ENCODE measurements around the gene C1orf226.
"Not testable (repeated sequence)": the region's sequence is repeated elsewhere in the genome, so short reads cannot be mapped to it uniquely, and the experiment has no call there.

The C1orf226 gene, protein sequence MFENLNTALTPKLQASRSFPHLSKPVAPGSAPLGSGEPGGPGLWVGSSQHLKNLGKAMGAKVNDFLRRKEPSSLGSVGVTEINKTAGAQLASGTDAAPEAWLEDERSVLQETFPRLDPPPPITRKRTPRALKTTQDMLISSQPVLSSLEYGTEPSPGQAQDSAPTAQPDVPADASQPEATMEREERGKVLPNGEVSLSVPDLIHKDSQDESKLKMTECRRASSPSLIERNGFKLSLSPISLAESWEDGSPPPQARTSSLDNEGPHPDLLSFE
- 0 to 0.12 (median 0) reads per million in 4 donors for total RNA-seq

DNA sequence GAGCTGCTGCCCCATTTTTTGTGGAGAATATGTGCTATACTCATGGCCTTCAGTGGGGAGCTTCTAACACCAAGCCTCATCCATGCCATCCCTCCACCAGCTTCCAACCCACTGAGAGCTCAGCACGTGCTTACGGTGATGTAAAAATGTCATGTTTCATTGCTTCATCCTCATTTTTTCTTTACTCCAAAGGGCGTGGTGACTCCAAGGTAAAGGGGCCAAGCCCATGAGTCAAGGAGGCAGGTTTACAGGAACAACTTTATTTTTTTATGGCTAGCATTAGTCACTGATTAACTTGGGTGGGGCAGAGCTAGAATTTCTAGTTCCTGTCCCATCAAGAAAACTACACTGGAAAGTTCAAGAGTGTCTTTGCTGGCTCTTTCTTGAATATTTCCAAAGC, at the start of gene C1orf226:
C1orf226 (plus strand) TSS at position 346 of the 400 bp plus-strand sequence. CDS start 174 bp downstream, outside the sequence.
- no peak for DNase-seq

DNA sequence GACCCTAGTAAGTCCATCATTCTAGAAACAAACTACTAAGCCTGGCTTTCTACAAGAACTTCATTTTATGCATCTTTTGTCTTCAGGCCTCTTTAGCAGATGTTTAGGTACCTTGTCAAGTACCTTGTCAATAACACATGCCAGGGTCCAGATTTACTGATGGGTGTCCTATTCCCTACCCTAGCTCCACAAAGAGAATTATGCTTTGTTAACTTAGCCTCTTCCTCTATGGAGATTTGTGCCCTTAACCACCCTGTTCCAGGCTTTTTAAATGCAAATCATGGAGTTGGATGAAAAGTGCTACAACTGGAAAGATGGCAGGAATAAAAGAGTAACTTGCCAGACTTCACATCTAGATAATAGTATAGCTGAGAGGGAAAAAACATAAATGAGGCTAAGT, 47.5 kb upstream of the C1orf226 start:
- no peak for DNase-seq

DNA sequence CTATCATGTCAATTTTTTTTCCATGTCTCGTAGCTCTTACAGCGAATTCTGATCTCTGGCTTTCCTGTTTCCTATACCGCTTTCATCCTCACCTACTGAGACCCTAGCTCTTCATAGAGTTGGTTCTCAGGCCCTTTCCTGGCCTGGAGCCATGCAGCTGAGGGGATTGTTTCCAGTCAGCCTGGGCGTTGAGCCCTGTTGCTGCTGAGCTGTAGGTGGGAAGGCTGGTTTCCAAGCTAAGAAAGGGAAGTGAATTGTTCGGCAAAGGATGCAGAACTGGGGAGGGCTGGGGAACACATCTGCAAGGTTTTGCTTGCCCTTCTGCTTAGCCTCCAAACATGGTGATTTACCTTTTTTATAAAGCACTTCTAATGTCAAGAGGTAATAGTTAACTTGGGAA, 46.4 kb upstream of the C1orf226 start:
- no peak for DNase-seq

DNA sequence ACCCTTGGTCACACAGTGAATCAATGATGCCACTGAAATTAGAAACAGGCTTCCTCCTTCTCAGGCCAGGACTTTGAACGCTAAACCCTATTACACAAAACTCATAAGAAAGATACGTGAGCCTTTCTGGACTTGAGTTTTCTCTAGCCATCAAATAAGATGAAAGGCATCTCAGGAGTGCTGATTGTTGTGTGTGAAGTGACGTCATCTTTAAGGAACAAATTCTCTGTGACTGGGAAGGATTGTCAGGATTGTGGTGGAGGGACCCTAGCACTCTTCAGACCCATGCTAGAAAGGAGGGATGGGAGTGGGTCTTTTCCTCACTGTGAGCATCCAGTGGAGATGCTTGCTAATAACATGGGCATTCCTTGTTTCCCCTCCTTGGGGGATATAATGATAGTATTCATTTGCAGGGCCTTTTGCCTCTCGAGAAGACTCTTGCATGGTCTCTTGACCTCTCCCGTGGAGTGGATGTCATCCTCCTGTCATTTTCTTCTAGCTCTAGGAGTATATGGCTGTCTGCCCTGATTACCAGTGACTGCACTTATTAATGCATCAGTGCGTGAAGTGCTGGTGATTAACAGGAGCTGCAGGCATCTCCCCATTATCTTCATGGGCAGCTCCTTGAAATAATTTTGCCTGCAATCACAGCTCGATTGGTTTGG, 44.8 kb upstream of the C1orf226 start:
- no peak for DNase-seq

GRCh38 chr1:162342452-162342983, 39.0 kb upstream of the C1orf226 start:
- DNase-seq, result no peak

GRCh38 chr1:162343470-162343869, 38.1 kb upstream of the C1orf226 start:
- no peak for DNase-seq

GRCh38 chr1:162347281-162347680, 34.2 kb upstream of the C1orf226 start:
- DNase-seq, result no peak

DNA sequence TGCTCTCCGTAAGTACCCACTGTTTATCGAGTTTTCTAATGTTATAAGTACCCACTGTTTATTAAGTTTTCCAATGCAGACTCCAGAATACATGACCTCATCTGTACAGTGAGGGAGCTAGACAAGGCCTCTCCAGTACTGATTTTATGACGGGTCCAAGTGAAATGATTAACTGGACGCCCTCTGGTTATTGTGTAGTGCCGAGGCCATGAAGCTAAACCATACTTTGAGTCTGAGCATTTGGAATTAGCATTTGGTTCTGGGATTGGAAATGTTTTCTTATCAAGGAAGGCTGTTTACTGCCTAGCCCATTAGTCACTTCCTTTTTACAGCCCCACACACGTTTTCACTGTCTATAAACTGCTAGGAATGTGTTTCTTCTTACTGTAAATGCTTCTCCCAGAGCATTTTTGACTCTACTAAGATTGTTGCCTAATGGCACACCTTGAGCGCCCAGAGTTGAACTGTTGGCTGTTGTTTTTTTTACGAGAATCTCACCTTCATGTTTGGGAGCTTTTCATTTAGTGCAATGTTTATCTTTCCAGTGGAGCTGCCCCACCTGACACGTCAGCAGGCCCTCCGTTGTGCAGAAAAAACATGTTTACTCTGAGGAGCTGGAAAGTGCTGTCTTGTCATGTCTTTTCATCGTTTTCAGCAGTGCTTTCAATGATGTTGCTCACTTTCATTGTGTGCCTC, 31.7 kb upstream of the C1orf226 start:
- no peak for DNase-seq

DNA sequence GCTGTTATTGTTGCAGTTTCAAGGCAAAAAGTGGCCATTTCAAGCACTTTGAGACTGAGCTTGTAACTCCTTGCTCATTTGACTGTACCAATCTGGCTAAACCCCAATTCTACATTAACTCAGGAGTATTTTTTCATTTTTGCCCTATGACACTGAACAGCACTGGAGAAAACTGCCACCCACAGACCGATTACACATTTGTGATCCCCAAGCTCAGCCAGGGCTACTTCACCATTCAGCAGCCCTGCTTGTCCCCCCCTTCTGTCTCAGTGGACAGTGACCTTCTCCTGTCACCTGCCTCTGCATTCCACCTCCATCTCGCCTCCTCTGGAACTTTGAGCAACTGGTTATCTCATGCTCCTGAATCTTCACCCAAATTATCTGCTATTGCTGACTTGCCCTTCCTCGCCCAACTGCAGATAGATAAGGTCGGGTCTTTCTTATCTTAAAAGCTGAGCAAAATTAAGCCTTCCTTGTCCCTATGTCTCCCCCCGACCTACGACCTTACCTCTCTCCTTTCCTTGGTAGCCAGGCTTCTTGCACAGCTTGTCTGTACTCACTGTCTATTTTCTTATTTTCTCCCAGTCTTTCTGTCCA, 30.2 kb upstream of the C1orf226 start:
- DNase-seq, result no peak

- DNase-seq, result not testable (repeated sequence)
These were observed 29.7 kb upstream of the C1orf226 start for GRCh38 chr1:162351874-162352273.

DNA sequence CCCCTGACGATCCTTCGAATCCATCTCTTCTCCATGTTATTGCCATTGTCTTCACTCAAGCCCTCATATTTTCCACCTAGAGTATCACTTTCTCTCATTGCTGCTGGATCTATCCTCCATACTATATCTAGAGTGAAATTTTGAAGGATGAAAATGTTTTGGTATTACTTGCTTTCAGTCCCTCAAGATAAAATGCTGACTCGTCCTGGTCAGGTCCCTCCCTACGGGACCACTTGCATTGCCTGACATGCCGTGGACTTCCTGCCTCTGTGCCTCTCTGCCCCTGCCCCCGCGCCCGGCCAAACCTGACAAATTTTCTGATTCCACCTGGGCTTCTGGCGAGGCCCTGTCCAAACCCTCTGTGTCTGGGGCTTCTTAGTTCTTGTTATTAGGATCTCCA, 28.4 kb upstream of the C1orf226 start:
- no peak for DNase-seq

GRCh38 chr1:162353702-162354101, 27.8 kb upstream of the C1orf226 start:
- no peak for DNase-seq

DNA sequence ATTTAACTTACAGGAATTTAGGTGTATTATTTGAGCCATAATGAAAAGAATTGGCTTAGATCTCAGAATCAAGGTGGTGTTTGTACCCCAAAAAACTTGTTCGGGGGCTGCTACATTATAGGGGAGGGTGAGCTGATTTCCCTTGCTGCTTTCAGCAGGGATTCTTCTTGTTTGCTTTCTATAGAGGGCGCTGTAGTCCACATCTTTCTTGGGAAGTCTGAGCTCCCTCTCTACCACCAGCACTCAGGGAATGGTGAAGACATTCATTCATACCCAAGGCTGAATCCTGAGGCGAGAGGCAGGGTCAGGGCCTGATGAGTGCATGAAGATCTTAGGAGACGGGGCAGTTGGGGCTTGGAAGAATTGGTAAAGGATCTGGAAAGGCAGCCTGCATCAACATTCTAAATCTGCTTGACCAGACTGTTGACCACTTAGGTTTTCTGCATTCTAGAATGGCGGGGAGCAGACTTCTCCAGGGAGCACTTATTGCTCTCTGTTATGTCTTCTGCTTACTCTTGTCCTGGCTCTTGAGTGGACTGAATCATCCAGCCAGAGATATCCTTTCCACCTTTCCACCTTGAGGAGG, 23.8 kb upstream of the C1orf226 start:
- DNase-seq, result no peak

- no peak for DNase-seq
These were observed 22.6 kb upstream of the C1orf226 start for GRCh38 chr1:162358928-162359327.

GRCh38 chr1:162359523-162360236, 21.8 kb upstream of the C1orf226 start:
- DNase-seq, result no peak

- no peak for DNase-seq
These were observed 21.2 kb upstream of the C1orf226 start for GRCh38 chr1:162360237-162360873.

- DNase-seq, result no peak
These were observed 20.7 kb upstream of the C1orf226 start for GRCh38 chr1:162360874-162361260.

DNA sequence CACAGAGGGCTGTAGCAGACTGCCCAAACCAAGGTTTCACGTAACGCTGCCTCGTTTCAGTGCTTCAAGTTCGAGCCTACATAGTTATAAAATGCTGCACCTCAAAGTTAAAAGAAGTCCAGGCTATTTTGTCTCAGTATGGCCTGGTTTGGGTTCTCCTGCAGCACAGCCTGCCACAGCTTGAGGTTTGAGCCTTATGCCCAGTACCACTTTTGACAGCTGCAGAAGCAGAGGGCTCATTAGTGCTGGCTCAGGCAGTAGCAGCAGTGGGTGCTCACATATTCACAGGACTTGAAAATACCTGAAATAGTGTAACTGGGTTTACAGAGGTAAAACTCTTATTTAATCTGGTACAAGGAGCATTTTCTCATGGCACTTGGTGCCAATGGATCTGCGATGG, 20.2 kb upstream of the C1orf226 start:
- no peak for DNase-seq

DNA sequence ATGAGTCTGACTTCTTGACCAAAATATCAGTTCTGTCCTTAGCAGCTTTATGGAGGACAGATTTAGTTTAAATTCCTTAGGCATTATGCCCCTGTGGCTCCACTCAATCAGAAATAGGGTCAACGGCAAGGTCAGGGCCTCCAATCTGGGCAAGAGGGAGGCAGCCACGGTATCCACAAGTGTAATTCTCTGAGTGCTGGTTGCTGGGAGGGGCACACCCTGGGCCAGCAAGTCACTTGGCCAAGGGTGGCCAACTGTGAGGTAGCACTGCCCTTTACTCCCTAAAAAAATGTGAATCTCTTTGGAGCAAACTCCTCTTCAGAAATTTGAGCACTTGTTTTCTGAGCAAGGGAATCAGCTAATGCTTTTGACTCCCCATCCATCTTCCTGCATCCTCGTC, 17.7 kb upstream of the C1orf226 start:
- DNase-seq, result no peak

DNA sequence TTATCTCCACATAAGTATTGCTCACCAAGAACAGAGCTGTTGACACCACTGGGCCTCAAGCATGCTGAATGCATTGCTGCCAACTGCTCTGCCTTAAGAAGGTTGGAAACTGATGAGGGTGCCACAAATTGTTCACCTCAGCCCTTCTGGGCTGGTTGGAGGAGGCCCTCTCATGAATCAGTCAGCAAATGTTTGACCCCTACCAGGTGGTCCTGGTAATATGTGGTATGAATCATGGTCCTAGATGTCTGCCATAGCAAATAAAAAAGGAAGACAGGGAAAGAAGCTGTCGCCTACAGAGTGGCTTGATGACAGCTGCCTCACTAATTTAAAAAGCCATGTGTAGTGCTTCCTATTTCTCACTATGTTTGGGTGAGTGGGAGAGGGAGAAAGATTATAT, 17.0 kb upstream of the C1orf226 start:
- no peak for DNase-seq

DNA sequence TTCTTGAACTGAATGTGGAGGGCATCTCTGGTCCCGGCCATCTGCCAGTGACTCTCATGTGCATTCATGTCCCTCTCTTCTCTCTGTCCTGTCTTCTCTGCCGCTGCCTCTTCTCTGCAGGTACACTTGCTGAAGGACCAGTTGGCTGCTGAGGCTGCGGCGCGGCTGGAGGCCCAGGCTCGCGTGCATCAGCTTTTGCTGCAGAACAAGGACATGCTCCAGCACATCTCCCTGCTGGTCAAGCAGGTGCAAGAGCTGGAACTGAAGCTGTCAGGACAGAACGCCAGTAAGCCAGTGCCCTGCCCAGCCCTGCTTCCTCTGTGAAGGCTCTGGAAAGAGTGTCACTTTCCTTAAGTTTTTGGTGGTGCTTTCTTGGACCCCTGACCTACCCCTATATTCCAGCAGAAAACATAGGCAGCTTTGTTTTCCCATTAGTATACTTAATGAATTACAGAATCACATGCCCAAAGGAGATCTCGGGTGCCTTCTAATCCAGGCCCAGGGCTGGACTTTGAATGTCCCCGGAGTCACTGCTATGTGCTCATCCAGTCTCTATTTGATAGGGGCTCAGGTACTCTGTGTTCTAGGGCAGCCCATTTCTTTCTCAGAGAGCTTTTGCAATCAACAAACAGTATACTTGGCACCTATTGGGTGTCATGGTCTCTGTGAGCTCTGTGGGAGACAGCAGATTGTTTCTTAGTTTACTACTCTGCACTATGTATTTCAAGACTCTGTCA, 16.1 kb upstream of the C1orf226 start:
- no peak for DNase-seq

Data from T-helper 1 cell (primary cell).